NCI-H2029 treated with DMSO at 0.1 percent for 48 hours (cell line): ENCODE results near the gene TLX3.
A peak's percentile ranks its signal among the peaks of the same experiment; 100 is the strongest.

Experiments used
- DNase-seq: peaks from one replicate; lab custom pipeline; 2025; lab: John Stamatoyannopoulos, UW

Gene TLX3

GRCh38 chr5:171306166-171306565, 2.9 kb upstream of the TLX3 start:
- no peak for DNase-seq

GRCh38 chr5:171306781-171307591, 2.1 kb upstream of the TLX3 start:
- no peak for DNase-seq

GRCh38 chr5:171307789-171308452, 1.1 kb upstream of the TLX3 start:
- no peak for DNase-seq

GRCh38 chr5:171309276-171310211, 496 bp downstream of the TLX3 start:
- no peak for DNase-seq

- DNase-seq, result peak; percentile 17
Measured at GRCh38 chr5:171310212-171310818, 1.3 kb downstream of the TLX3 start.

- DNase-seq, result no peak
Measured at GRCh38 chr5:171310819-171311321, 1.8 kb downstream of the TLX3 start.

GRCh38 chr5:171311322-171312077, 2.5 kb downstream of the TLX3 start:
- DNase-seq, result no peak

GRCh38 chr5:171312129-171312974, 3.3 kb downstream of the TLX3 start:
- DNase-seq, result no peak

- DNase-seq, result no peak
Measured at GRCh38 chr5:171313481-171314206, 4.6 kb downstream of the TLX3 start.

- no peak for DNase-seq
Measured at GRCh38 chr5:171314728-171315385, 5.8 kb downstream of the TLX3 start.

- DNase-seq, result no peak
Measured at GRCh38 chr5:171315386-171315891, 6.4 kb downstream of the TLX3 start.

GRCh38 chr5:171315925-171316257, 6.8 kb downstream of the TLX3 start:
- no peak for DNase-seq

GRCh38 chr5:171316258-171317121, 7.4 kb downstream of the TLX3 start:
- DNase-seq, result no peak

- no peak for DNase-seq
Measured at GRCh38 chr5:171317230-171317629, 8.2 kb downstream of the TLX3 start.

GRCh38 chr5:171318026-171318425, 9.0 kb downstream of the TLX3 start:
- DNase-seq, result no peak

GRCh38 chr5:171321447-171321846, 12.4 kb downstream of the TLX3 start:
- DNase-seq, result no peak

GRCh38 chr5:171322527-171322926, 13.5 kb downstream of the TLX3 start:
- no peak for DNase-seq

GRCh38 chr5:171323007-171323406, 14.0 kb downstream of the TLX3 start:
- DNase-seq, result no peak
